Pons (tissue), 1 donor: ENCODE data around the gene ZNF695.

Experiments
- DNase-seq: peaks from one replicate; pipeline ENCODE4 v3.0.0-alpha.2; 2016; ENCODE audit warnings: low spot score

Gene ZNF695

DNA sequence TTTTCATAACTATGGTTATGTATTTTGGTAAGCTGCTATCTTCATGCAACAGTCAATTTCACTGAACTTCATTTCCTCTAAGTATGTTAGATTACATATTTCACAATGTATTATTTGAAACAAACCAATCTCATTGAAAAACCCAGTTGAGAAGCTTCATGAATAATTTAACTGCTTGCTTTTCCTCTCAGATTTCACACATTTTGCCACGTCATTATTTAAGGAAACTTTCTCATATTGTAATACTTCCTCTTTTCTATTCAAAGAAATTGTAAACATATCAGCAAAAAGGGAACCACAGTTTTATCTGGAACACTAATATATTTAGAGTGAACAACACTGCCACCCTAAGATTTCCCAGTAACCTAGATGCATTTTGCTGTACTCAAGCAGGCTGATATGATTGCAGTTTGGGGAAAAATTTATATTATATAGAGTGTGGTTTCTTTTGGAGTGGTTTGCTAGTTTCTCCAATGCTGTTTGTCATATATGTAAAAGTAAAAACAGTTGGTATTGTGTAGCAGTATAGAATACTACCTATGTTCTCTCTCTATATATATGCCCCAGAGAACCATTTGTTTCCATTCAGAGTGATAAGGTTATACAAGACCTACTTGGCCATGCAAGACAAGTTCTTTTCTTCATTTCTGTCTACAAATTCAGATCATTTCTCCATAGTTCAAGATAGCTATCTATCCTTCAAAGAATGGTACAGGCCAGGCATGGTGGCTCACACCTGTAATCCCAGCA is 47.7 kb downstream of the ZNF695 start:
- DNase-seq: peak; percentile 69

DNA sequence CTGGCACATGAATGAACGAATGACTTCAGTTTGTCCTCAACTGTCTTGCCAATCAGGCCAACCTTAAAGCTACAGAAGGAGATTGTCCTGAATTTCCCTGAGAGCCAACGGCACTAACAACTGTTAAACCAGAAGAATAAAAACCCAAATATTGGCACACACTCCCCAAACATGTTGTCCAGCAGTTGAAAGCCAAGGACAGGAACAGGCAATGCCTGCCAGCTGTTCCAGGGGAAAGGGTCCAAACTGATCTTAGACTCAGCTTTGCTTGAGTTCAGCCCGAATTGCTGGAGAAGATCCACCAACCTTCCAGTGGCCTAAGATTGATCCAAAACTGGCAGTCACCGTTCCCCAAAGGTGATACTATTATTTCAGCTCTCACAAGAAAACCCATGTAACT is 53.7 kb downstream of the ZNF695 start:
- DNase-seq: peak; percentile 25

DNA sequence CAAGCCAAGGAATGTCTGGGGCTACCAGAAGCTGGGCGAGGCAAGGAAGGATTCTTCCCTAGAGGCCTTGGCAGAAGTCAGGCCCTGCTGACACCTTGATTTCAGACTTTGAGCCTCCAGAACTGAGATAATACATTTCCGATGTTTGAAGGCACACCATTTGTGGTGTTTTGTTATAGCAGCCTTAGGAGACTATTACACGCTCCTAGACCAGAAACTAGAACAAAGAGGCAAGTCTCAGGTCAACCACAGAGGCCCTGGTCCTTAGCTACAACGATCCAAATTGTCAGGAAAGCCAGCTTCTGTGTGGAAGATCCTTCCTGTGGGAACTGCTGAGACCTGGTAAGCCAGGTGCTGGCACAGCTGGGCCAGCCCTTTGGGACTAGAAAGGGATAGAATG is 56.4 kb downstream of the ZNF695 start:
- DNase-seq: no peak

DNA sequence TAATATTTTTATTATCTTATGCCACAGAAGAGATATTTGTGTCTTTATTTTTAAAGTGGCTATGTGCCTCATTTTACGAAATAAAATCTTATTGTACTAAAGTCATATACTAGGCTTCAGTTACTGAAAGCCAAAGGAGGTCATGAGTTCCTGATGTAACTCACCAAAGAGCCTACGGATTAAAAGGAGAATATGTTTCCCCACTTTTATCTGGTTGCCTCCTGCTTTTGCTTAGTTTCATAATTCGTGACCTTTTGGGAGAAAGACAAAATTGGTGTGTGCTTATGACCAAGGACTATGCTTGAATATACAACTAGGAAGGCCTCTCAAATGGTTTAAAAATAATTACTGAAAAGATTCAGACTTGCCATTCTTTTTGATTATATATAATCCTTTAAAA is 57.9 kb downstream of the ZNF695 start:
- no peak for DNase-seq

DNA sequence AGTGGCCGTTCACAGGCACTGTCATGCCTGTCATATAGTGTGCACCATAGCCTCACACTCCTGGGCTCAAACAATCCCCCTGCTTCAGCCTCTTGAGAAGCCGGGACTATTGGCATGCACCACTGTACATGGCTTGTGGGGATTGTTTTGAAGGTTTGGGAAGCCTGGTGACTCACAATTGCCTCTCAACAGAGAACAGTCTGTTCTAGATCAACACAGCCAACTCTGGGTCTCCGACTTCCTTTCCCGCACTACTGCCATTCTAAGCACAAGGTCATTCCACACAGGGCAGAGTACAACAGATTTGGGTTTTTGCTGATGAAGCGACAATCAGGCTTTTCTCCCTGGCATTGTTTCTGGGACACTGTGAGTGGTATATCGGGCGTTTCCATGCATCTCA is 60.6 kb downstream of the ZNF695 start:
- peak; percentile 68 for DNase-seq

DNA sequence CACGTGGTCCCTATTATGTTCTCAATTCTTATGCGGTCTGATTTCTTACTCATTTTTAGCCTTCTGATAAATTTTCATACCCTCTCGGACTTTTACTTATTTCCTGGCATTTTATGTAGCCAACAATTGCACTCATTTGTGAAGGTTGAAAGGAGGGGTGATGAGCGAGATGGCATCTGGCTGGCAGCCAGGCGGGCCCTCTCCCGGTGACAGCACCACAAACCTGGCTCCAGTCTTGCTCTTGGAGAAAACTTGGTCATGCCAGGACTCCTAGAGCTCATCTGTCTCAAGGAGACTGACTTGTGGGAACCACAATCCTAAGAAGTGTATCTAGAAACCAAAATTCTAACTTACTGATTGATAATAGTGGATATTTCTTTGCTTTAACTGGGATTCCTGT is 61.5 kb downstream of the ZNF695 start:
- no peak for DNase-seq
